Memory B cell (primary cell): ENCODE data around the gene N4BP2L2.
"Not testable (repeated sequence)": the region's sequence is repeated elsewhere in the genome, so short reads cannot be mapped to it uniquely, and the experiment has no call there.

Experiments
- ATAC-seq: fragments of 150-1000 bp; cut with Tn5 transposase; 2 replicates; pipeline ENCODE4 v1.10.0; 2021; ENCODE audit warnings: low read depth, mild to moderate bottlenecking, moderate library complexity
- DNase-seq, 2 donors: peaks; one replicate each; pipeline ENCODE4 v3.0.0; 2022; ENCODE audit warnings: low spot score in 2 of 2
- H3K27ac Mint-ChIP-seq: one replicate; pipeline ENCODE4 v1.8.0; 2022; ENCODE audit warnings: mild to moderate bottlenecking, moderate library complexity, mixed read lengths
- H3K27me3 Mint-ChIP-seq: one replicate; pipeline ENCODE4 v1.8.0; 2022; ENCODE audit warnings: mixed read lengths
- H3K36me3 Mint-ChIP-seq: one replicate; pipeline ENCODE4 v1.8.0; 2022; ENCODE audit warnings: mild to moderate bottlenecking, mixed read lengths
- H3K4me1 Mint-ChIP-seq: one replicate; pipeline ENCODE4 v1.8.0; 2022; ENCODE audit warnings: mixed read lengths
- H3K4me3 Mint-ChIP-seq: one replicate; pipeline ENCODE4 v1.8.0; 2022; ENCODE audit warnings: mild to moderate bottlenecking, moderate library complexity, mixed read lengths
- H3K9me3 Mint-ChIP-seq: one replicate; pipeline ENCODE4 v1.8.0; 2022; ENCODE audit warnings: mixed read lengths

N4BP2L2 gene

DNA sequence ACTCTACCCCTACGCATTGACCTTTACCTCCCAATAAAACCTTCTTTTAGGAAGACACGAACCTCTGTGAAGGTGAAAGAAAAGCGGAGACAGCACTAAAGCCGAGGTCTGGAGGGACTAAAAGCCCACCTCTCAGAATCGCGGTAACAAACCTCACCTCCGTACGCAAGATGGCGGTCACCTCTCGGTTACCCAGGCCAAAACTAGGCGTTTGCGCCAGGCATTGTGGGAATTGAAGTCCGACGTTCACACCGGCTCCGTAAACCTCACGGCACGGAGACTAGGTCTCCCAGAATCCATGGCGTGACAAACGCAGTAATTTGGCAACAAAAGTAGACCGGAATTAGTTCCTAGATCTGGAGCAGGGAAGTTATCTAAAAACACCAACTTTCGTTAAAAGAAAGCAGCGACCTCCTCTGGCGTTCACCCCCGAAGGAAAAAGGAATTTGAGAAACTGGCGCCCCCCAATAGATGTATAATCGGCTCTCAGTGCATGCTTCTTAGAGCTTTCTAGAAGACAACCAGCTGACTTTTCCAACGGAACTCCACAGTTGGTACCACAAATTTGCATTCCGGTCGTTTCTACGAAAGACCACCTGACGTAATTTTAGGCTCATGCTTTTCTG, at the start of gene N4BP2L2:
Gene N4BP2L2, minus strand, starts transcription at position 175 of the 626 bp plus-strand sequence. CDS start 1,768 bp downstream, outside the sequence.
- no peaks in the 10 kb centered on the region for H3K27me3 Mint-ChIP-seq
- H3K27ac Mint-ChIP-seq: peak within 1 kb of the TSS; percentile 100
- H3K9me3 Mint-ChIP-seq: no peaks in the 10 kb centered on the region
- DNase-seq (peak; percentile 80 to 85), ATAC-seq (peak; percentile 91)
- peaks cover 19% of the 10 kb centered on the region for H3K36me3 Mint-ChIP-seq
- peak within 1 kb of the TSS; percentile 97 for H3K4me3 Mint-ChIP-seq
- H3K4me1 Mint-ChIP-seq: peaks cover 28% of the 10 kb centered on the region

- ATAC-seq: no peak
- Mint-ChIP-seq H3K9me3 (no peaks in the 10 kb centered on the region), H3K27me3 (no peaks in the 10 kb centered on the region), H3K36me3 (peaks cover 3% of the 10 kb centered on the region), H3K4me1 (peaks cover 34% of the 10 kb centered on the region), H3K27ac (peak overlapping the region; percentile 95), H3K4me3 (peak overlapping the region; percentile 94)
- DNase-seq: no peak
Measured at GRCh38 chr13:32587811-32588170, 49.2 kb upstream of the N4BP2L2 start.

DNA sequence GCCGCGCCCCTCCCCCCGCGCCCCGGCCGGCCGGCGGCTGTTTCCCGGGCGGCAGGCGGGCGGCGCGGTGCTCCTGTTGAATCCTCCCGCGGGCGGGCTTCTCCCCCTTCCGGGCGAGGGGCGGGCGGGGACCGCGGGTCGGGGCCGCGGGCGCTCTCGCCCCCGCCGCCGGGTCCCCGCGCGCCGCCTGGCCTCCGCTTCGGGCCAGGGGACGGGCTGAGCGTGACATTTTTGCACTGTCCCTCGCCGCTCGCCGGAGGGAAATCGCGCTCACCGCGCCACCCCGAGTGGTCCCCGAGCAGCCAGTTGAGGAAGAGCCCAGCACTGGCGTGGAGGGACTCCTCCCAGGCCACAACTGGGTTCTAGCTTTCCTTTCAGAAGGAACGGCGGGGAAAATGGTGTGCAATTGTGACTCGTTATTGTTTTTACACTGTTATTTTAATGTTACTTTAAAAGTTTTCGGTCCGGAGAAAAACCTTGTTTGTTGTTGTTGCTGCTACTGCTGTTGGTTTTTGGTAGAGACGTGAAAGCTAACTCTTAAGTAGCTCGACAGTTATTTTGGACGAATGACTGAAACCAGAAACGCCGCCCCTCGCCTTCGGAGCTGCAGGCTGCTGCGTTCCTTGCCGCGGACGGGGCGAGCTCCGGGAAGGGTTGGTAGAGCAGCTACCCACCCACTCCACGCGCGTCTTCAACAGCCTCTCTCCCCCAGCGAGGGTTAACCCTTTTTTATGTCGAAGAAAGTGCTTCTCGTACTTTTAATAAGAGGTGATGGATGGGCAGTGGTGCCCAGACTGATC, 48.6 kb upstream of the N4BP2L2 start:
- H3K27ac Mint-ChIP-seq: peak overlapping the region; percentile 95
- H3K9me3 Mint-ChIP-seq: no peaks in the 10 kb centered on the region
- DNase-seq (peak; percentile 20 to 55), ATAC-seq (peak; percentile 21)
- H3K27me3 Mint-ChIP-seq: no peaks in the 10 kb centered on the region
- peak overlapping the region; percentile 94 for H3K4me3 Mint-ChIP-seq
- peaks cover 3% of the 10 kb centered on the region for H3K36me3 Mint-ChIP-seq
- H3K4me1 Mint-ChIP-seq: peaks cover 29% of the 10 kb centered on the region

DNA sequence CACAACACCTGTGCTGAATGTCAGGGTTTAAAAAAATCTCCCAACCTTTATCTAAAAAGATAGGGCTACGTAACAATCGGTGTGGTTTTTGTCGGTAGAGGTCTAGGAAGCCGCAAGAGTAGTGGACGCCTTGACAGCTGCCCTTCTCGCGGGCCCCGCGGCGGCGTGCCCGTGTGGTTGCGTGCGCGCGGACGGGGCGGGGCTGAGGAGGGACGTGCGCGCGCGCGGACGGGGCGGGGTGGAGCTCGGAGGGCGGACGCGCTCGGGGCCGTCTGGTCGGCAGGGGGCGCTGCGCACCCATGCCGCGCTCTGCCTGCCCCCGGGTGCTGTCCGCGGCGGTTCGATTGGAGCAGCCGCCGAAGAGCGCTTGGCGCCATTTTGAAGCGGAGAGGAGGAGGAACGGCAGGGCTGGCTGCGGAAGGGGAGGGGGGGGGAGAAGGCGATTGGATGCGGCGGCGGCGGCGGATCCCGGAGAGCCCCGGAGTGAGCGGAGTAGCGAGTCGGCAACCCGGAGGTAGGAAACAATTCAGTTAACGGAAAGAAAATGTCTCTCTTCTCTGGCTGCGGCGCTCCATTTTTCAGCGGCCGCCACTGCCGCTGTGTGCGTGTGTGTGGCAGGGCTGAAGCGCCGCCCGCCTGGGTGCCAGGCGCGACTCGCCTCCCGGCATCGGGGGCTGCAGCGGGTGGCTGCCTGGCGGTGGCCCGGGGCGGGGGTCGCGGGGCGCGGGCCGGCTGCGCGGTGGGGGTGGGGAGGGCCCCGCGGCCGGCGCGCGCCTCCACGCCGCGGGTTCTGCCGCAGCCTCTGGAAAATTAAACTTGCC, 47.7 kb upstream of the N4BP2L2 start, which contains the start of gene PDS5B:
Gene PDS5B, plus strand, starts transcription at position 373 of the 821 bp plus-strand sequence. CDS start 62,321 bp downstream, outside the sequence.
- peaks cover 1% of the 10 kb centered on the region for H3K36me3 Mint-ChIP-seq
- peak within 1 kb of the TSS; percentile 95 for H3K27ac Mint-ChIP-seq
- peaks cover 25% of the 10 kb centered on the region for H3K4me1 Mint-ChIP-seq
- DNase-seq (peak; percentile 97 to 98), ATAC-seq (peak; percentile 86)
- H3K9me3 Mint-ChIP-seq: no peaks in the 10 kb centered on the region
- peak within 1 kb of the TSS; percentile 94 for H3K4me3 Mint-ChIP-seq
- no peaks in the 10 kb centered on the region for H3K27me3 Mint-ChIP-seq

- DNase-seq (peak; percentile 1 to 22), ATAC-seq (no peak)
- peak overlapping the region; percentile 81 for H3K27ac Mint-ChIP-seq
- peaks cover 24% of the 10 kb centered on the region for H3K4me1 Mint-ChIP-seq
- peak overlapping the region; percentile 87 for H3K4me3 Mint-ChIP-seq
- H3K36me3 Mint-ChIP-seq: peaks cover 1% of the 10 kb centered on the region
- no peaks in the 10 kb centered on the region for H3K27me3 Mint-ChIP-seq
- no peaks in the 10 kb centered on the region for H3K9me3 Mint-ChIP-seq
Measured at GRCh38 chr13:32585550-32586079, 47.0 kb upstream of the N4BP2L2 start.

GRCh38 chr13:32582991-32583390, 44.4 kb upstream of the N4BP2L2 start:
- DNase-seq (no peak), ATAC-seq (no peak)
- Mint-ChIP-seq H3K4me1 (peaks cover 11% of the 10 kb centered on the region), H3K4me3 (no peak overlapping the region), H3K27ac (no peak overlapping the region), H3K36me3 (peaks cover 1% of the 10 kb centered on the region), H3K9me3 (peaks cover 2% of the 10 kb centered on the region), H3K27me3 (no peaks in the 10 kb centered on the region)

GRCh38 chr13:32582281-32582680, 43.7 kb upstream of the N4BP2L2 start:
- Mint-ChIP-seq H3K4me1 (peaks cover 6% of the 10 kb centered on the region), H3K4me3 (no peak overlapping the region), H3K27ac (no peak overlapping the region), H3K9me3 (peaks cover 4% of the 10 kb centered on the region), H3K27me3 (no peaks in the 10 kb centered on the region), H3K36me3 (peaks cover 2% of the 10 kb centered on the region)
- DNase-seq: no peak
- no peak for ATAC-seq

DNA sequence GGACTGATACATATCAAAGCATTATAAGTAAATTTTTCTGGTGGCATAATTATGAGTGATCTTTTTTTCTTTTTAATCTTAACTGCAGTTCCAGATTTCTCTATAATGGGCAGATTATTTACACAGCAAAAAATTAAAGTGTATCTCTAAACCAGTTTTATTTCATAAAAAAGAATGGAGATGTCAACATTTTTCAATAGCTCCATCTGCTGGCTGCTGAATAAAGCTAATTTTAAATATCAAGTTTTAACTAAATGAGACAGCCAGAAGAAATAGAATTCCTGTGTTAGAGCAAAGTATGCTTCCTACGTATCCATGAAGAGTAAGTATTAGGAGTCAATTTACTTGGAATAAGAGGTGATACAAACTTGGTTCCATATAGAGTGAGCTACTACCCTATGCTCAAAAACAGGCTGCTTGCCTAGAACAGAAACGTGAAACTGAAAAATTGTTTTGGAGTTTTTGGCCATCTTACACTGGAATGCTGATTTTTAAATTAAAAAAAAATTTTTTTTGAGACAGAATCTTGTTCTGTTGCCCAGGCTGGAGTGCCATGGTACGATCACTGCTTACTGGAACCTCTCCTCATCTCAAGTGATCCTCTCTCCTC, 42.7 kb upstream of the N4BP2L2 start:
- Mint-ChIP-seq H3K36me3 (peaks cover 7% of the 10 kb centered on the region), H3K9me3 (peaks cover 8% of the 10 kb centered on the region), H3K4me1 (peaks cover 6% of the 10 kb centered on the region), H3K4me3 (no peak overlapping the region), H3K27me3 (no peaks in the 10 kb centered on the region), H3K27ac (no peak overlapping the region)
- ATAC-seq: no peak
- DNase-seq: peak in 1 of 2 donors; percentile 7

DNA sequence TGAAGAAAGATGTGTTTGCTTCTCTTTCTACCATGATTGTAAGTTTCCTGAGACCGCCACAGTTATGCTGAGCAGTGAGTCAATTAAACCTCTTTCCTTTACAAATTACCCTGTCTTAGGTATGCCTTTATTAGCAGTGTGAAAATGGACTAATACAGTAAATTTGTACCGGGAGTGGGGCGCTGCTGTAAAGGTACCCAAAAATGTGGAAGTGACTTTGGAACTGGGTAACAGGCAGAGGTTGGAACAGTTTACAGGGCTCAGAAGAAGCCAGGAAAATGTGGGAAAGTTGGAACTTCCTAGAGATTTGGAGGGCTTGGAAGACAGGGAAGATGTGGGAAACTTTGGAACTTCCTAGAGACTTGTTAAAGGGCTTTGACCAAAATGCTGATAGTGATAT, 38.4 kb upstream of the N4BP2L2 start:
- Mint-ChIP-seq H3K27me3 (no peaks in the 10 kb centered on the region), H3K36me3 (peaks cover 7% of the 10 kb centered on the region), H3K27ac (no peak overlapping the region), H3K9me3 (peaks cover 8% of the 10 kb centered on the region), H3K4me1 (no peaks in the 10 kb centered on the region), H3K4me3 (no peak overlapping the region)
- ATAC-seq (no peak), DNase-seq (no peak)

GRCh38 chr13:32575687-32576086, 37.1 kb upstream of the N4BP2L2 start:
- H3K27ac Mint-ChIP-seq, H3K9me3 Mint-ChIP-seq, DNase-seq, H3K4me3 Mint-ChIP-seq, H3K27me3 Mint-ChIP-seq, H3K4me1 Mint-ChIP-seq, H3K36me3 Mint-ChIP-seq, ATAC-seq: not testable (repeated sequence)

GRCh38 chr13:32560842-32561241, 22.2 kb upstream of the N4BP2L2 start:
- H3K4me3 Mint-ChIP-seq, ATAC-seq, H3K27ac Mint-ChIP-seq, H3K27me3 Mint-ChIP-seq, H3K4me1 Mint-ChIP-seq, H3K9me3 Mint-ChIP-seq, DNase-seq, H3K36me3 Mint-ChIP-seq: not testable (repeated sequence)

DNA sequence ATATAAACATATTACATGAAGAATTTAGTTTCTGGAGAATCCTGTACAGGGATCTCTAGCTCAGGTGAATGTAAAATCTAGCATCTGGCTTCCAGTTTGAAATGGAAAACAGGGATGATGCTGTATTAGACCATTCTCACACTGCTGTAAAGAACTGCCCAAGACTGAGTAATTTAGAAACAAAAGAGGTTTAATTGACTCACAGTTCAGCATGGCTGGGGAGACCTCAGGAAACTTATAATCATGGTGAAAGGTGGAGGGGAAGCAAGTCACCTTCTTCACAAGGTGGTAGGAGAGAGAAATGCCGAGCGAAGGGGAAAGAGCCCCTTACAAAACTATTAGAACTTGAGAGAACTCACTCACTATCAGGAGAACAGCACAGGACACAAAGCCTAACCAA, 17.0 kb upstream of the N4BP2L2 start:
- no peak for ATAC-seq
- no peak overlapping the region for H3K4me3 Mint-ChIP-seq
- H3K9me3 Mint-ChIP-seq: peaks cover 3% of the 10 kb centered on the region

GRCh38 chr13:32553720-32554119, 15.1 kb upstream of the N4BP2L2 start:
- ATAC-seq (no peak), DNase-seq (no peak)
- H3K4me1 Mint-ChIP-seq: no peaks in the 10 kb centered on the region
- H3K36me3 Mint-ChIP-seq: peaks cover 3% of the 10 kb centered on the region
- no peak overlapping the region for H3K27ac Mint-ChIP-seq
- H3K4me3 Mint-ChIP-seq: no peak overlapping the region
- peaks cover 3% of the 10 kb centered on the region for H3K27me3 Mint-ChIP-seq
- H3K9me3 Mint-ChIP-seq: peaks cover 1% of the 10 kb centered on the region

More for the DNA sequence above, 17.0 kb upstream of the N4BP2L2 start:
- Mint-ChIP-seq H3K36me3 (peaks cover 4% of the 10 kb centered on the region), H3K4me1 (no peaks in the 10 kb centered on the region), H3K27ac (no peak overlapping the region), H3K27me3 (peaks cover 4% of the 10 kb centered on the region)
- no peak for DNase-seq
